HEK293 (cell line): ENCODE measurements around the gene CD44.

Experiments
- CTCF ChIA-PET: fragments of 350-600 bp; formaldehyde crosslinking; extraction: SDS; loops from one replicate; lab custom pipeline; 2021; ENCODE audit warnings: antibody characterized with exemption; lab: Yijun Ruan, JAX
- POLR2A ChIA-PET: fragments of 300-600 bp; formaldehyde crosslinking; extraction: SDS; loops from one replicate; lab custom pipeline; 2020; ENCODE audit warnings: antibody characterized with exemption, inconsistent platforms; lab: Yijun Ruan, JAX
- H3K27ac ChIP-seq: fragments of 200-500 bp; sonication (Bioruptor generic); 2 replicates; pipeline ENCODE4 v1.5.1; 2014; ENCODE audit warnings: low read depth, low read length, control low read depth, inconsistent platforms; ENCODE audit errors: extremely low read depth
- H3K36me3 ChIP-seq, 2 experiments: fragments of 200-500 bp in 1 of 2; sonication (Bioruptor generic) in 1 of 2; 1 replicate in 1 of 2; 2 replicates in 1 of 2; pipeline ENCODE4 v1.5.1; 2014 to 2017; ENCODE audit warnings: inconsistent platforms in 2 of 2, low read length in 2 of 2; ENCODE audit not compliant: control insufficient read depth in 2 of 2, insufficient read depth in 1 of 2
- H3K4me1 ChIP-seq: fragments of 200-500 bp; sonication (Bioruptor generic); 2 replicates; pipeline ENCODE4 v1.5.1; 2014; ENCODE audit warnings: mild to moderate bottlenecking, low read length, inconsistent platforms; ENCODE audit not compliant: control insufficient read depth, insufficient read depth
- H3K4me3 ChIP-seq: 2 replicates; pipeline ENCODE4 v1.5.1; 2011; ENCODE audit warnings: low read depth, mild to moderate bottlenecking, control low read depth, low read length, moderate library complexity
- H3K9me3 ChIP-seq: fragments of 200-500 bp; sonication (Bioruptor generic); 2 replicates; pipeline ENCODE4 v1.5.1; 2014; ENCODE audit warnings: low read depth, low read length, inconsistent platforms; ENCODE audit not compliant: control insufficient read depth, insufficient read depth
- KLF9 ChIP-seq: fragments of 450-650 bp; formaldehyde crosslinking; IDR thresholded peaks from 2 replicates; pipeline ENCODE4 v1.5.1; 2016; ENCODE audit warnings: missing biosample characterization, missing genetic modification characterization, low read depth
- PBX3 ChIP-seq: sonication (generic); formaldehyde crosslinking; IDR thresholded peaks from 2 replicates; pipeline ENCODE4 v1.8.1; 2022; ENCODE audit warnings: mild to moderate bottlenecking, moderate library complexity, missing genetic modification reagents
- PRDM1 ChIP-seq: fragments of 450-650 bp; formaldehyde crosslinking; IDR thresholded peaks from 2 replicates; pipeline ENCODE4; 2016; ENCODE audit warnings: missing biosample characterization, missing genetic modification characterization
- ZBTB26 ChIP-seq: fragments of 450-650 bp; formaldehyde crosslinking; optimal IDR thresholded peaks from 2 replicates; pipeline ENCODE3; 2016; ENCODE audit warnings: missing biosample characterization, mild to moderate bottlenecking, missing genetic modification characterization
- ZBTB49 ChIP-seq: fragments of 450-650 bp; formaldehyde crosslinking; IDR thresholded peaks from 2 replicates; pipeline ENCODE4 v1.5.1; 2016; ENCODE audit warnings: missing biosample characterization, missing genetic modification characterization, low read depth
- ZFHX2 ChIP-seq: fragments of 450-650 bp; formaldehyde crosslinking; conservative IDR thresholded peaks from 2 replicates; pipeline ENCODE4 v1.5.1; 2016; ENCODE audit warnings: missing biosample characterization, missing genetic modification characterization
- ZNF184 ChIP-seq: fragments of 450-650 bp; IDR thresholded peaks from 2 replicates; pipeline ENCODE4 v1.5.1; 2018; ENCODE audit warnings: missing biosample characterization, mild to moderate bottlenecking, missing genetic modification characterization
- ZNF214 ChIP-seq: fragments of 450-650 bp; formaldehyde crosslinking; IDR thresholded peaks from 2 replicates; pipeline ENCODE4 v1.5.1; 2017; ENCODE audit warnings: missing biosample characterization, mild to moderate bottlenecking, missing genetic modification characterization, borderline replicate concordance
- ZNF280C ChIP-seq: fragments of 450-650 bp; formaldehyde crosslinking; IDR thresholded peaks from 2 replicates; pipeline ENCODE4 v1.5.1; 2016; ENCODE audit warnings: missing biosample characterization, missing genetic modification characterization
- ZNF518A ChIP-seq: fragments of 450-650 bp; formaldehyde crosslinking; conservative IDR thresholded peaks from 2 replicates; pipeline ENCODE4 v1.5.1; 2016; ENCODE audit warnings: low read depth, missing biosample characterization, missing genetic modification characterization
- ZNF529 ChIP-seq: fragments of 450-650 bp; formaldehyde crosslinking; IDR thresholded peaks from 2 replicates; pipeline ENCODE4 v1.5.1; 2017; ENCODE audit warnings: missing genetic modification characterization, missing biosample characterization; ENCODE audit not compliant: insufficient replicate concordance
- ZNF555 ChIP-seq: fragments of 450-650 bp; formaldehyde crosslinking; conservative IDR thresholded peaks from 2 replicates; pipeline ENCODE4 v1.5.1; 2017; ENCODE audit warnings: missing biosample characterization, mild to moderate bottlenecking, missing genetic modification characterization, inconsistent platforms
- ZNF558 ChIP-seq: fragments of 450-650 bp; formaldehyde crosslinking; IDR thresholded peaks from 2 replicates; pipeline ENCODE4 v1.5.1; 2016; ENCODE audit warnings: missing biosample characterization, missing genetic modification characterization
- ZNF560 ChIP-seq: fragments of 450-650 bp; formaldehyde crosslinking; IDR thresholded peaks from 2 replicates; pipeline ENCODE4 v1.5.1; 2017; ENCODE audit warnings: missing biosample characterization, missing genetic modification characterization, borderline replicate concordance
- ZNF610 ChIP-seq: fragments of 450-650 bp; formaldehyde crosslinking; IDR thresholded peaks from 2 replicates; pipeline ENCODE4 v1.5.1; 2016; ENCODE audit warnings: missing biosample characterization, missing genetic modification characterization, borderline replicate concordance
- ZNF629 ChIP-seq: fragments of 450-650 bp; formaldehyde crosslinking; IDR thresholded peaks from 2 replicates; pipeline ENCODE4 v1.5.1; 2017; ENCODE audit warnings: missing biosample characterization, missing genetic modification characterization
- ZNF76 ChIP-seq: fragments of 450-650 bp; formaldehyde crosslinking; IDR thresholded peaks from 2 replicates; pipeline ENCODE4; 2016; ENCODE audit warnings: low read depth, missing biosample characterization, missing genetic modification characterization, borderline replicate concordance
- ZNF830 ChIP-seq: fragments of 450-650 bp; IDR thresholded peaks from 2 replicates; pipeline ENCODE4 v1.5.0; 2018; ENCODE audit warnings: missing biosample characterization, missing genetic modification characterization, low read depth, mild to moderate bottlenecking, moderate library complexity
- ZSCAN30 ChIP-seq: fragments of 450-650 bp; IDR thresholded peaks from 2 replicates; pipeline ENCODE4 v1.5.1; 2018; ENCODE audit warnings: missing biosample characterization, mild to moderate bottlenecking, missing genetic modification characterization, moderate library complexity

Gene CD44

GRCh38 chr11:35131886-35132285 lies 7.1 kb upstream of the CD44 start:
- POLR2A ChIA-PET, result no interaction called here
- CTCF ChIA-PET, result interaction anchor here (0.6 kb wide), 1 partner anchor 546 kb away, joined by 3 read pairs; no protein-coding TSS in a partner anchor
- Histone ChIP-seq H3K4me1 (no peaks in the 10 kb centered on the region), H3K27ac (no peak overlapping the region), H3K4me3 (no peak overlapping the region), H3K36me3 (no peaks in the 10 kb centered on the region)
- TF ChIP-seq ZFHX2 (tag by site-specific recombination) (no peak), ZBTB26 (no peak), ZNF555 (tag by site-specific recombination) (no peak), ZNF280C (no peak), KLF9 (tag by site-specific recombination) (no peak), ZNF529 (tag by site-specific recombination) (no peak), ZNF629 (tag by site-specific recombination) (no peak), ZNF610 (tag by site-specific recombination) (no peak), ZNF76 (no peak), PRDM1 (tag by site-specific recombination) (no peak), ZNF184 (tag by site-specific recombination) (no peak), PBX3 (no peak), ZSCAN30 (tag by site-specific recombination) (no peak), ZNF558 (no peak), ZNF214 (tag by site-specific recombination) (no peak), ZNF560 (tag by site-specific recombination) (no peak), ZBTB49 (tag by site-specific recombination) (no peak), ZNF830 (tag by site-specific recombination) (no peak), ZNF518A (tag by site-specific recombination) (no peak)
- TF ChIP-seq, all 188 proteins: peak for 0
- H3K9me3 ChIP-seq, result no peaks in the 10 kb centered on the region
